ENCODE results near the gene SCAF8. TPM values are rescaled to one million over a fixed set of nuclear protein-coding genes. Genes with fewer than 3 reads are reported as not detected.

The SCAF8 gene, protein sequence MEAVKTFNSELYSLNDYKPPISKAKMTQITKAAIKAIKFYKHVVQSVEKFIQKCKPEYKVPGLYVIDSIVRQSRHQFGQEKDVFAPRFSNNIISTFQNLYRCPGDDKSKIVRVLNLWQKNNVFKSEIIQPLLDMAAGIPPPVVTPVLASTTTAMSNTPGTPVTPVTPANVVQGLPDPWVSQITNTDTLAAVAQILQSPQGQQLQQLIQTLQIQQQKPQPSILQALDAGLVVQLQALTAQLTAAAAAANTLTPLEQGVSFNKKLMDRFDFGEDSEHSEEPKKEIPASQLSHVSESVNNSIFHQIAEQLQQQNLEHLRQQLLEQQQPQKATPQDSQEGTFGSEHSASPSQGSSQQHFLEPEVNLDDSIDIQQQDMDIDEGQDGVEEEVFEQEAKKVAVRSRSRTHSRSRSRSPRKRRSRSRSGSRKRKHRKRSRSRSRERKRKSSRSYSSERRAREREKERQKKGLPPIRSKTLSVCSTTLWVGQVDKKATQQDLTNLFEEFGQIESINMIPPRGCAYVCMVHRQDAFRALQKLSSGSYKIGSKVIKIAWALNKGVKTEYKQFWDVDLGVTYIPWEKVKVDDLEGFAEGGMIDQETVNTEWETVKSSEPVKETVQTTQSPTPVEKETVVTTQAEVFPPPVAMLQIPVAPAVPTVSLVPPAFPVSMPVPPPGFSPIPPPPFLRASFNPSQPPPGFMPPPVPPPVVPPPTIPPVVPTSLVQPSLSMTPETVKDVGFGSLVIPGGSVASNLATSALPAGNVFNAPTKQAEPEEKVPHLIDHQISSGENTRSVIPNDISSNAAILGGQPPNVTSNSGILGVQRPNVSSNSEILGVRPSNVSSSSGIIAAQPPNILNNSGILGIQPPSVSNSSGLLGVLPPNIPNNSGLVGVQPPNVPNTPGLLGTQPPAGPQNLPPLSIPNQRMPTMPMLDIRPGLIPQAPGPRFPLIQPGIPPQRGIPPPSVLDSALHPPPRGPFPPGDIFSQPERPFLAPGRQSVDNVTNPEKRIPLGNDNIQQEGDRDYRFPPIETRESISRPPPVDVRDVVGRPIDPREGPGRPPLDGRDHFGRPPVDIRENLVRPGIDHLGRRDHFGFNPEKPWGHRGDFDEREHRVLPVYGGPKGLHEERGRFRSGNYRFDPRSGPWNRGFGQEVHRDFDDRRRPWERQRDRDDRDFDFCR (N-terminal part only)
- 34.7 TPM for polyA plus RNA-seq
- long read RNA-seq, donor 1, full-length matches to known transcripts: 2 of 2 reads
- long read RNA-seq, donor 1, partial matches to known transcripts: 0 of 2 reads
- long read RNA-seq, donor 1, other reads (novel, unspliced or antisense): 0 of 2 reads
- long read RNA-seq, donor 2, full-length matches to known transcripts: 2 of 2 reads
- long read RNA-seq, donor 2, partial matches to known transcripts: 0 of 2 reads
- long read RNA-seq, donor 2, other reads (novel, unspliced or antisense): 0 of 2 reads
- long read RNA-seq, donor 3, full-length matches to known transcripts: 1 of 1 reads
- long read RNA-seq, donor 3, partial matches to known transcripts: 0 of 1 reads
- long read RNA-seq, donor 3, other reads (novel, unspliced or antisense): 0 of 1 reads
- long read RNA-seq, donor 4: 0 reads
- long read RNA-seq, donor 5: 0 reads
- long read RNA-seq, donor 6, full-length matches to known transcripts: 3 of 3 reads
- long read RNA-seq, donor 6, partial matches to known transcripts: 0 of 3 reads
- long read RNA-seq, donor 6, other reads (novel, unspliced or antisense): 0 of 3 reads
- long read RNA-seq, donor 7, partial matches to known transcripts: 15 of 15 reads
- long read RNA-seq, donor 7, other reads (novel, unspliced or antisense): 0 of 15 reads
- long read RNA-seq, donor 8, full-length matches to known transcripts: 1 of 48 reads
- long read RNA-seq, donor 8, partial matches to known transcripts: 47 of 48 reads
- long read RNA-seq, donor 8, other reads (novel, unspliced or antisense): 0 of 48 reads
- long read RNA-seq, donor 9, full-length matches to known transcripts: 1 of 1 reads
- long read RNA-seq, donor 9, partial matches to known transcripts: 0 of 1 reads
- long read RNA-seq, donor 9, other reads (novel, unspliced or antisense): 0 of 1 reads
- long read RNA-seq, donor 10: 0 reads
- long read RNA-seq, donor 11: 0 reads

DNA sequence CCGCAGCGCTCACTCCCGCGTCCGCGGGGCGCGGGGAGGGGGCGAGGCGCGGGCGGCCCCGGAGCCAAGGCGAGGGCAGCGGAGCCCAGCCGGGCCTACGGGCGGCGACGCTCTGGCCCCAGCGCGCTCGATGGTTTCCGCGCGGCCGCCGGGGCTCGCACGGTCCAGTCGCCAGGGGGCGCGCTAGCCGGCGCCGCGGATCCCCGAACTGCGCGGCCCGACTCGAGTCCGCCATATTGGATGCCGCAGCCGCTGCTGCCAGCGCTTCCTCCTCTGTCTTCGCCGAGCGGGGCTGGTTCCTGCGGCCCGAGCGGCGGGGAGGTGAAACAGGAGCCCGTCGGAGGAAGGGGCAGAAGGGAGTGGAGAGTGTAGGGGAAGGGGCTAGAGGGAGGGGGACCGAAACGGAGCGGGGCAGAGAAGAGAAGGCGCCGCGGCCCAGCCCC lies at the start of gene SCAF8:
SCAF8 (plus strand) TSS at position 234 of the 443 bp plus-strand sequence. CDS start 485 bp downstream, outside the sequence.
- Histone ChIP-seq H3K27ac (ENCODE audit: low read length) (peak within 1 kb of the TSS; percentile 99), H3K36me3 (ENCODE audit: control insufficient read depth, insufficient read depth, low read length) (no peaks in the 10 kb centered on the region), H3K9me3 (ENCODE audit: control insufficient read depth, low read depth, low read length) (no peaks in the 10 kb centered on the region), H3K4me1 (ENCODE audit: control insufficient read depth, insufficient read depth, low read length) (peaks cover 14% of the 10 kb centered on the region), H3K27me3 (ENCODE audit: control insufficient read depth, insufficient read depth, low read length) (no peaks in the 10 kb centered on the region), H3K4me3 (ENCODE audit: low read length) (peak within 1 kb of the TSS; percentile 88)
- no CpG with 5 or more reads among the region's 61 CpGs for WGBS (ENCODE audit: insufficient coverage, low lambda C conversion rate)
- DNase-seq: peak; percentile 80 to 94

DNA sequence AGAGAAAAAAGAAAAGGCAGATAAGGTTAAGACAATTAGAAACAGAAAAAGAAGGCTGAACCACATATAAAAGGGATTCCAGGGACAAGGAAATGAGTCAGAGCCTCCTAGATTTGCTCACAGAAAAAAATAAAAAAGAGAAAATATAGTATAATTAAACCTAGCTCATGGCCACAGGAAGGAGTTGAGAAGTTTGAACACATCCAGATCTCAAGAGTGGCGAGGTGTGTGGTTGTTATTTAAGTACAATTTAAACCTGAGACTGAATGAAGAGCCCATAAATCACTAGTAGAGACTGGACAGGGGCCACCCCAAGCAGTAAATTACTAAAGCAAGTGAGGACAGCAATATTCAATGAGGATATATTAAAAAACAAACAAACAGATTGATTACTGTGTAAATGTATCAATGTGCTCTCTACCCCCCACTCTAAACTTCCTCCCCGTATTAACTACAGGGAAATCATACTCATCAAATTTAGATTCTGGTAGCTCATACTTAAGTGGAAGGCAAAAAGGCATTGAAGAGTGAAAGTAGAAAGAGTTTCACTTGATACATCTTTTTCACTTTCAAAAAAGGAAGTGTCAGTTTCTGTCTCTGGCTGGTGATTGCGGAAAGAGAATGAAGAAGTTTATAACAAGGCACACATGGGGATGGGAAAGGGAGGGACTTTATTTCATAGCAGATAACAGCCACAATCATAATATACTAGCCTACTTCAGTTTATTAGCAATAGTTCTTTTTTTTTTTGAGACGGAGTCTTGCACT lies 49.3 kb upstream of the SCAF8 start:
- no peaks in the 10 kb centered on the region for H3K36me3 ChIP-seq (ENCODE audit: control insufficient read depth, insufficient read depth, low read length)
- no peak overlapping the region for H3K27ac ChIP-seq (ENCODE audit: low read length)
- H3K9me3 ChIP-seq (ENCODE audit: control insufficient read depth, low read depth, low read length): peaks cover 5% of the 10 kb centered on the region
- no peaks in the 10 kb centered on the region for H3K4me1 ChIP-seq (ENCODE audit: control insufficient read depth, insufficient read depth, low read length)
- no peaks in the 10 kb centered on the region for H3K27me3 ChIP-seq (ENCODE audit: control insufficient read depth, insufficient read depth, low read length)
- no peak overlapping the region for H3K4me3 ChIP-seq (ENCODE audit: low read length)
- DNase-seq: no peak
- 25% methylated on average over 1 of the region's 4 CpGs for WGBS (ENCODE audit: insufficient coverage, low lambda C conversion rate)

DNA sequence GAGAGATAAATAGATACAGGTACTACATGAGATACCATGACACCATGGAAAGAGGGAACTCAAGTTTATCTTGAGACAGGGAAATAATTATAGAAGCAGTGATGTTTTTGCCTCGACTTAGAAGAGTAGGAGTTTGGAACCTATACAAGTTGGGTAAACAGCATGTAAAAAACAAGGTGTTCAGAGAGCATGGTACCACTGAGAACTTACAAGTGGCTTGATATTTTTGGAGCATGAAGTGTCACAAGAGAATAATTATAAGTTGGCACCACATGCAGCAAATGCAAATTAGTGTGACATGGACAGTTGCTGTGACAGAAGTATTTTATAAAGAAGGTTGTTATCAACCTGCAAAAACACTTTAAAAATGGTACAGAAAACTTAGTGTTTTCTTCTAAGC lies 47.1 kb upstream of the SCAF8 start:
- H3K9me3 ChIP-seq (ENCODE audit: control insufficient read depth, low read depth, low read length): peaks cover 5% of the 10 kb centered on the region
- WGBS (ENCODE audit: insufficient coverage, low lambda C conversion rate): no CpG with 5 or more reads among the region's 1 CpG
- DNase-seq: no peak
- no peak overlapping the region for H3K27ac ChIP-seq (ENCODE audit: low read length)
- H3K27me3 ChIP-seq (ENCODE audit: control insufficient read depth, insufficient read depth, low read length): no peaks in the 10 kb centered on the region
- H3K4me3 ChIP-seq (ENCODE audit: low read length): no peak overlapping the region
- no peaks in the 10 kb centered on the region for H3K36me3 ChIP-seq (ENCODE audit: control insufficient read depth, insufficient read depth, low read length)
- H3K4me1 ChIP-seq (ENCODE audit: control insufficient read depth, insufficient read depth, low read length): no peaks in the 10 kb centered on the region

DNA sequence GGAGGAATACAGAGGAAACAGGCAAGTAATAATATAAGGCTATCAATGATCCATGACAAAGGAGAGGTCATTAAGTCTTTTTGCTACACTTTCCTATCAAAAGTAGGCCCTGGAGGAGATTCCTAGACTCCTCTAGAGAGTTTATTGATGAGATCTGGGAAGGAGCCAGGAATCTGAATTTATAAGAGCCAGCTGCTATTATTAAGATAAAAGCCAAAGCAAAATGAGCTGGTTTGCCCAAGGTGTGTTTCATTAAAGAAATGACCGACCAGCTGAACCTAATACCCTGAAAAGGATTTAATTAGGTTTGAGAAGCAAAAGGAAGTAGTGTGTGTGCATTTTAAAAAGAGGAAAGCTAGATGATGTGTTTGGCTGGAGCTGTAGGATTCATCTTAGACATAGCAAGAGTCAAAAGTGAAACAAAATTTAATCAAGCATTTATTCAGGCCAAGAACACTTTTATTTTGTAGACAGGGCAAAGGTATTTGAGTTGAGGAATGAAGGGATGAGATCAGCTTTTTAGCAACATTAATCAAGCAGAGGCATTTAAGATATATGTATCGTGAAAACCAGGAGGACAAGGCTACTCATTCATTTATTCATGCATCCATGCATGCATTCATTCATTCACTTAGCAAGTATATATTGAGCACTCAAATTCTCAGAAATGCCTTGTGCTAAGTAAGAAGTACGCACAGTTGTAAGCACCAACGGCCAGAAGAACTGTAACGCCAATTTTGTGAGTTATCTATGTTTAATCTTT lies 43.5 kb upstream of the SCAF8 start:
- H3K27me3 ChIP-seq (ENCODE audit: control insufficient read depth, insufficient read depth, low read length): no peaks in the 10 kb centered on the region

DNA sequence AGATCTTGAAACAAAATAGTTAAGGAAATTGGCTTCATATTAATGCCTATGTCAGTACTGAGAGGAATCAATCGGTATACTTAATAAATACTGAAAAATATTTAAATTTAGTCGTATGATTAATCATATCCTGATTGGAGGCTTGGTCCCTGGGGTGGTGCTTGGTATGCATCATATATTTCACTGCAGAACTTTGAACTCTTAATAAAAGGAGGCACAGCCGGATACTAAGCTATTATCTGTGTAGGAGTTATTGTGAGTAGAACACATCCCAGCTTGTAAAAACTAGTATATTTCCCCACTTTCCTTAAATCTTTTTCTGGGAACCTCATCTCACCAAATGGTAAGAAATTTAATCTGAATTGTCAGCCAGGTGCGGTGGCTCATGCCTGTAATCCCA lies 42.4 kb upstream of the SCAF8 start:
- H3K4me3 ChIP-seq (ENCODE audit: low read length): no peak overlapping the region
- H3K27ac ChIP-seq (ENCODE audit: low read length): no peak overlapping the region
- no peaks in the 10 kb centered on the region for H3K27me3 ChIP-seq (ENCODE audit: control insufficient read depth, insufficient read depth, low read length)
- H3K9me3 ChIP-seq (ENCODE audit: control insufficient read depth, low read depth, low read length): peaks cover 5% of the 10 kb centered on the region
- no peak for DNase-seq
- H3K36me3 ChIP-seq (ENCODE audit: control insufficient read depth, insufficient read depth, low read length): no peaks in the 10 kb centered on the region
- no CpG with 5 or more reads among the region's 4 CpGs for WGBS (ENCODE audit: insufficient coverage, low lambda C conversion rate)
- H3K4me1 ChIP-seq (ENCODE audit: control insufficient read depth, insufficient read depth, low read length): no peaks in the 10 kb centered on the region

More for the DNA sequence above, 43.5 kb upstream of the SCAF8 start:
- no peak overlapping the region for H3K27ac ChIP-seq (ENCODE audit: low read length)
- no peak for DNase-seq
- H3K36me3 ChIP-seq (ENCODE audit: control insufficient read depth, insufficient read depth, low read length): no peaks in the 10 kb centered on the region
- H3K4me3 ChIP-seq (ENCODE audit: low read length): no peak overlapping the region
- 100% methylated on average over 1 of the region's 5 CpGs for WGBS (ENCODE audit: insufficient coverage, low lambda C conversion rate)
- peaks cover 5% of the 10 kb centered on the region for H3K9me3 ChIP-seq (ENCODE audit: control insufficient read depth, low read depth, low read length)
- H3K4me1 ChIP-seq (ENCODE audit: control insufficient read depth, insufficient read depth, low read length): no peaks in the 10 kb centered on the region

DNA sequence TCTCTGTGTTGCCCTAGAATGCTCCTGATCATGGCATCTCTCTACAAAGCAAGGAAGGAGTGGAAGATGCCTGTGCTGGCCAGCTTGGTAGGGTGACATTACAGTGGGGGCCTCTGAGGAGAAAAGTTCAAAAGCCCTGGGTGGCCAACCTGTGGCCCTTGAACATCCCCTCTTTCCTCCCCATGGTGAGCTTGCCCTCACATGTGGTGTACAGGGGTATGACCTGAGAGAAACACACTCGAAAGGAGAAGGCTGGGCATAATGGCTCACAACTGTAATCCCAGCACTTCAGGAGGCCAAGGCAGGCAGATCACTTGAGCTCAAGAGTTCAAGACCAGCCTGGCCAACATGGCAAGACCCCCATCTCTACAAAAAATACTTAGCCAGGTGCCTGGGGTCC lies 36.6 kb upstream of the SCAF8 start:
- H3K4me1 ChIP-seq (ENCODE audit: control insufficient read depth, insufficient read depth, low read length): no peaks in the 10 kb centered on the region
- no CpG with 5 or more reads among the region's 1 CpG for WGBS (ENCODE audit: insufficient coverage, low lambda C conversion rate)
- H3K36me3 ChIP-seq (ENCODE audit: control insufficient read depth, insufficient read depth, low read length): no peaks in the 10 kb centered on the region
- H3K9me3 ChIP-seq (ENCODE audit: control insufficient read depth, low read depth, low read length): no peaks in the 10 kb centered on the region
- DNase-seq: no peak
- H3K27ac ChIP-seq (ENCODE audit: low read length): no peak overlapping the region
- no peaks in the 10 kb centered on the region for H3K27me3 ChIP-seq (ENCODE audit: control insufficient read depth, insufficient read depth, low read length)
- H3K4me3 ChIP-seq (ENCODE audit: low read length): no peak overlapping the region

DNA sequence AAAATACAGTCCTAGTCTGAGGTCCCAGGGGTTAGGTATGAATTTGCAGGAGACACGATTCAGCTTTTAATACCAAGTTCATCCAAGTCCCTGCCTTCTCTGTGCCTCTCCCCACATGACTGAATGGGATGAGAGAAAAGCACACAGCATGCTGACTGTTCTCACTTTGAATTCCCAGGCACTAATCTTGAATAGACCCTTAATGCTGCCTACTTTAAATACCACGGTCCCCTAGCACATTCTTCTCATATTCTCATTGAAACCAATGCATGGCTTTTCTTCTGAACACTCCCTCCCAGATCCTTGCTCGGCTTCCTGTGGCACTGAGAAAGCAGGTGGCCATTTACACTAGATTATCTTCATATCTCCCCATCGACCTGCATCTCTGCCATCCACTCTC lies 30.1 kb upstream of the SCAF8 start:
- Histone ChIP-seq H3K4me3 (ENCODE audit: low read length) (no peak overlapping the region), H3K27ac (ENCODE audit: low read length) (no peak overlapping the region), H3K27me3 (ENCODE audit: control insufficient read depth, insufficient read depth, low read length) (no peaks in the 10 kb centered on the region), H3K9me3 (ENCODE audit: control insufficient read depth, low read depth, low read length) (no peaks in the 10 kb centered on the region), H3K36me3 (ENCODE audit: control insufficient read depth, insufficient read depth, low read length) (no peaks in the 10 kb centered on the region), H3K4me1 (ENCODE audit: control insufficient read depth, insufficient read depth, low read length) (no peaks in the 10 kb centered on the region)
- WGBS (ENCODE audit: insufficient coverage, low lambda C conversion rate): no CpG with 5 or more reads among the region's 4 CpGs
- no peak for DNase-seq

DNA sequence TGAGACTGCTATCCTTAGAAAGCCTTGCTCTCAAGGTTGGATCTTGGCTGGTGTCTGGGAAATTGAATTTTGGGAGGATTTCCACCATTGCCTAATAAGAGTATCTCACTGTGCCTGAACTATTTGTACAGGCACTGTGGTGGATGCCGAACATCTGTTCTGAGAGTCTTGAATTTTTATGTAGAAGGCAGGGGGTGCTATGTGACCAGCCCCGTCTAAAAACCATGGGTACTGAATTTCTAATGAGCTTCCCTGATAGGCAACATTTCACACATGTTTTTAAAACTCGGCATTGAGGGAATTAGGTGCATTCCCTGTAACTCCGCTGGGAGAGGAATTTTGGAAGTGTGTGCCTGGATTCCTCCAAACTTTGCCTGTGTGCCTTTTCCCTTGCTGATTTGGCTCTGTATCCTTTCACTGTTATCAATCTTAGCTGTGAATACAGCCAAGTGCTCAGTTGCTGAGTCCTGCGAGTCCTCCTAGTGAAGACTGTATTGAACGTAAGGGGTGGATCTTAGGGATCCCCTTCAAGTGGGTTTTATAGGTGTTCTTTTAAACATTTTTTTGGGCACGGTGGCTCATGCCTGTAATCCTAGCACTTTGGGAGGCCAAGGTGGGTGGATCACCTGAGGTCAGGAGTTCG lies 27.6 kb upstream of the SCAF8 start:
- H3K4me3 ChIP-seq (ENCODE audit: low read length): no peak overlapping the region
- H3K36me3 ChIP-seq (ENCODE audit: control insufficient read depth, insufficient read depth, low read length): no peaks in the 10 kb centered on the region
- H3K27me3 ChIP-seq (ENCODE audit: control insufficient read depth, insufficient read depth, low read length): no peaks in the 10 kb centered on the region
- DNase-seq: no peak
- H3K9me3 ChIP-seq (ENCODE audit: control insufficient read depth, low read depth, low read length): no peaks in the 10 kb centered on the region
- WGBS (ENCODE audit: insufficient coverage, low lambda C conversion rate): no CpG with 5 or more reads among the region's 8 CpGs
- H3K4me1 ChIP-seq (ENCODE audit: control insufficient read depth, insufficient read depth, low read length): no peaks in the 10 kb centered on the region
- no peak overlapping the region for H3K27ac ChIP-seq (ENCODE audit: low read length)
